ENCODE data around the gene NPEPL1. TPM values are rescaled to one million over a fixed set of nuclear protein-coding genes. Genes with fewer than 3 reads are reported as not detected.

Gene NPEPL1
- polyA plus RNA-seq, 2 of the 4 experiments (the other 2 are of a cell fraction): 8.6 to 34.6 TPM

DNA sequence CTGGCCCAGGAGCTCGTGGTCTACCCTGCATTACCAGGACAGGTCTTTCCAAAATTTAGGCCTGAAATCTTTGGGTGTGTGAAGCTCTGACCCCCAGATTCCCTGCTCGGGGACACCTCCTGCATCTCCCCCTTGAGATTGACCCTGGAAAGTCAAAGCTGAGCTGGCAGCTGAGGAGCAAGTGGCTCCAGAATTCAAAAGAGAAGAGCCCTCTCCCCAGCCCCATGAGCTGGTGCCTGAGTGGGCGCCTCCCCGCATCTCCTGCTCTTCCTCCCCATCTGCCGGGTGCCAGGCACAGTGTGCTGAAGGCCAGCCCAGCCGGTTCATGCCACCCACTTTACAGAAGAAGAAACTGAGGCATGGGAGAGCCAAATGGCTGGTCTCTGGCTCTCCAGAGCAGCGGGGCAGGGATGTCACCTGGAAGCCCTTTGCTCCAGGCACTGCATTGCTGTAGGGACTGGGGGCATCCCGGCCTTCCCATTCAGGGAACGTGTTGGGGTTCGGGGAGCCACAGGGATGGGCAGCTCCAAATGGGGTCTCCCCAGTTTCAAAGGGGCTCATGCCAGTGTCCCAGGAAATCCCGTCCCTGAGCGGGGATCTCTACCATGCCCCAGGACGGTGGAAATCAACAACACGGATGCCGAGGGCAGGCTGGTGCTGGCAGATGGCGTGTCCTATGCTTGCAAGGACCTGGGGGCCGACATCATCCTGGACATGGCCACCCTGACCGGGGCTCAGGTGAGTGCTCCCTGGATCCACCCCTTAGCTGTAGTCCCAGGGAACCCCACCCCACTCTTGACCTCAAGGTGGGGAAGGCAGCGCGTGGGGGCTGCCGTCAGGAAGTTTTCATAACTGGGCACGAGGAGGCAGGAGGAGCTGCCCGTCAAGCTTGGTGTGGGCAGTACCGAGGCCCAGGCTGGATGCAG lies 20.5 kb downstream of the NPEPL1 start:
- CTCF ChIA-PET: interaction anchor here (1.2 to 1.3 kb wide), 3 partner anchors 10 to 126 kb away, joined by 3 to 4 read pairs (median 4); no protein-coding TSS in a partner anchor
- 86% methylated on average over 15 of the region's 24 CpGs for WGBS (ENCODE audit: missing lambda C conversion rate)
- TF ChIP-seq EHF (CRISPR knock-in tag; IDR thresholded peaks at IDR 0.05) (no peak), NR3C1 (IDR thresholded peaks at IDR 0.05) (no peak), ZSCAN20 (CRISPR knock-in tag; IDR thresholded peaks at IDR 0.05) (no peak), RNF2 (IDR thresholded peaks at IDR 0.05; ENCODE audit: borderline replicate concordance, low read depth) (no peak), HOXA7 (CRISPR knock-in tag; IDR thresholded peaks at IDR 0.05) (no peak), KDM1A (IDR thresholded peaks at IDR 0.05; ENCODE audit: low read depth) (no peak), MAFK (IDR thresholded peaks at IDR 0.05; ENCODE audit: partially characterized antibody) (no peak), JUN (IDR thresholded peaks at IDR 0.05) (no peak), JUNB (IDR thresholded peaks at IDR 0.05) (no peak), ZFP36 (IDR thresholded peaks at IDR 0.05; ENCODE audit: borderline replicate concordance, partially characterized antibody) (no peak), RCOR1 (IDR thresholded peaks at IDR 0.05; ENCODE audit: low read depth, low read length) (no peak), NPAS2 (CRISPR knock-in tag; IDR thresholded peaks at IDR 0.05; ENCODE audit: borderline replicate concordance) (no peak)
- TF ChIP-seq, protein P1, sequence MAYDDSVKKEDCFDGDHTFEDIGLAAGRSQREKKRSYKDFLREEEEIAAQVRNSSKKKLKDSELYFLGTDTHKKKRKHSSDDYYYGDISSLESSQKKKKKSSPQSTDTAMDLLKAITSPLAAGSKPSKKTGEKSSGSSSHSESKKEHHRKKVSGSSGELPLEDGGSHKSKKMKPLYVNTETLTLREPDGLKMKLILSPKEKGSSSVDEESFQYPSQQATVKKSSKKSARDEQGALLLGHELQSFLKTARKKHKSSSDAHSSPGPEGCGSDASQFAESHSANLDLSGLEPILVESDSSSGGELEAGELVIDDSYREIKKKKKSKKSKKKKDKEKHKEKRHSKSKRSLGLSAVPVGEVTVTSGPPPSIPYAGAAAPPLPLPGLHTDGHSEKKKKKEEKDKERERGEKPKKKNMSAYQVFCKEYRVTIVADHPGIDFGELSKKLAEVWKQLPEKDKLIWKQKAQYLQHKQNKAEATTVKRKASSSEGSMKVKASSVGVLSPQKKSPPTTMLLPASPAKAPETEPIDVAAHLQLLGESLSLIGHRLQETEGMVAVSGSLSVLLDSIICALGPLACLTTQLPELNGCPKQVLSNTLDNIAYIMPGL (CRISPR knock-in tag; IDR thresholded peaks at IDR 0.05; ENCODE audit: borderline replicate concordance): no peak
- TF ChIP-seq, protein P2, sequence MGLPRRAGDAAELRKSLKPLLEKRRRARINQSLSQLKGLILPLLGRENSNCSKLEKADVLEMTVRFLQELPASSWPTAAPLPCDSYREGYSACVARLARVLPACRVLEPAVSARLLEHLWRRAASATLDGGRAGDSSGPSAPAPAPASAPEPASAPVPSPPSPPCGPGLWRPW (IDR thresholded peaks at IDR 0.05): no peak
- TF ChIP-seq, protein P3, sequence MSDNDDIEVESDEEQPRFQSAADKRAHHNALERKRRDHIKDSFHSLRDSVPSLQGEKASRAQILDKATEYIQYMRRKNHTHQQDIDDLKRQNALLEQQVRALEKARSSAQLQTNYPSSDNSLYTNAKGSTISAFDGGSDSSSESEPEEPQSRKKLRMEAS (IDR thresholded peaks at IDR 0.05): no peak
- DNase-seq (ENCODE audit: low read depth in 1 of 2, low spot score in 1 of 2) (no peak), FAIRE-seq (no peak), ATAC-seq (no peak)
- H3K4me3 ChIP-seq: no peak overlapping the region
- H3K4me2 ChIP-seq: no peak overlapping the region
- POLR2A ChIA-PET: interaction anchor here (0.6 kb wide), 1 partner anchor 21 kb away, joined by 5 read pairs; no protein-coding TSS in a partner anchor
- no peaks in the 10 kb centered on the region for H3K9me3 ChIP-seq
- H3K4me1 ChIP-seq: no peaks in the 10 kb centered on the region
- H3K27ac ChIP-seq: no peak overlapping the region

GRCh38 chr20:58713801-58714339 lies 21.3 kb downstream of the NPEPL1 start:
- H3K4me2 ChIP-seq: no peak overlapping the region
- WGBS (ENCODE audit: missing lambda C conversion rate): 95% methylated on average over 24 of the region's 24 CpGs
- no peaks in the 10 kb centered on the region for H3K4me1 ChIP-seq
- no peak for ATAC-seq
- DNase-seq (ENCODE audit: low read depth in 1 of 2, low spot score in 1 of 2): no peak
- H3K4me3 ChIP-seq: no peak overlapping the region
- CTCF ChIA-PET: interaction anchor here (1.0 to 1.3 kb wide), 3 partner anchors 9 to 125 kb away, joined by 3 to 4 read pairs (median 4); no protein-coding TSS in a partner anchor
- POLR2A ChIA-PET: no interaction called here
- no peak for TF ChIP-seq RFX5 (IDR thresholded peaks at IDR 0.05)
- no peak for TF ChIP-seq ESRRA (IDR thresholded peaks at IDR 0.05; ENCODE audit: borderline replicate concordance, low read length)
- TF ChIP-seq KDM1A (IDR thresholded peaks at IDR 0.05; ENCODE audit: low read depth): no peak
- no peak for TF ChIP-seq ZC3H11A (IDR thresholded peaks at IDR 0.05)
- TF ChIP-seq RCOR1 (IDR thresholded peaks at IDR 0.05; ENCODE audit: low read depth, low read length): no peak
- no peak for TF ChIP-seq ELK1 (IDR thresholded peaks at IDR 0.05; ENCODE audit: low read depth, low read length)
- no peak for TF ChIP-seq FOSB (CRISPR knock-in tag; IDR thresholded peaks at IDR 0.05)
- TF ChIP-seq, protein P3 (IDR thresholded peaks at IDR 0.05): no peak
- no peak for TF ChIP-seq JUN (IDR thresholded peaks at IDR 0.05)
- TF ChIP-seq CBX8 (IDR thresholded peaks at IDR 0.05): no peak
- TF ChIP-seq SMC3 (IDR thresholded peaks at IDR 0.05): no peak
- TF ChIP-seq NPAS2 (CRISPR knock-in tag; IDR thresholded peaks at IDR 0.05; ENCODE audit: borderline replicate concordance): no peak
- TF ChIP-seq NR3C1 (IDR thresholded peaks at IDR 0.05): no peak
- TF ChIP-seq NFE2L2 (conservative IDR thresholded peaks at IDR 0.05; ENCODE audit: low read length): no peak
- TF ChIP-seq HEYL (CRISPR knock-in tag; IDR thresholded peaks at IDR 0.05): no peak
- TF ChIP-seq, protein P1 (CRISPR knock-in tag; IDR thresholded peaks at IDR 0.05; ENCODE audit: borderline replicate concordance): no peak
- no peaks in the 10 kb centered on the region for H3K9me3 ChIP-seq
- no peak for FAIRE-seq
- no peak overlapping the region for H3K27ac ChIP-seq

Measured in A549 (cell line).